ACC112 (cell line): Measurements from ENCODE around the gene CPXM1.

Experiments used
- H2AFZ ChIP-seq: fragments of 200-600 bp; sonication (generic); one replicate; pipeline ENCODE4 v1.6.0; 2017; ENCODE audit warnings: antibody characterized with exemption, low read length; ENCODE audit not compliant: unreplicated experiment
- H3K27ac ChIP-seq: fragments of 200-600 bp; sonication (generic); 2 replicates; pipeline ENCODE4 v1.5.1; 2014; ENCODE audit warnings: low read depth, mild to moderate bottlenecking, antibody characterized with exemption, low read length, moderate library complexity
- H3K27me3 ChIP-seq: fragments of 200-600 bp; sonication (generic); 2 replicates; pipeline ENCODE4 v1.6.1; 2014; ENCODE audit warnings: mild to moderate bottlenecking, antibody characterized with exemption, low read length, moderate library complexity, mixed read lengths; ENCODE audit not compliant: insufficient read depth
- H3K36me3 ChIP-seq: fragments of 200-600 bp; sonication (generic); 2 replicates; pipeline ENCODE4 v1.6.1; 2016; ENCODE audit warnings: mild to moderate bottlenecking, antibody characterized with exemption, low read length, moderate library complexity, mixed read lengths; ENCODE audit not compliant: insufficient read depth
- H3K4me1 ChIP-seq: fragments of 200-600 bp; sonication (generic); one replicate; pipeline ENCODE4 v1.6.1; 2016; ENCODE audit warnings: low read length, mixed read lengths; ENCODE audit not compliant: insufficient read depth, unreplicated experiment, control insufficient read depth
- H3K4me3 ChIP-seq: fragments of 200-600 bp; sonication (generic); 2 replicates; pipeline ENCODE4 v1.5.1; 2014; ENCODE audit warnings: mild to moderate bottlenecking, low read depth, low read length
- H3K79me2 ChIP-seq: fragments of 200-600 bp; sonication (generic); one replicate; pipeline ENCODE4 v1.6.0; 2016; ENCODE audit warnings: low read length; ENCODE audit not compliant: control insufficient read depth, unreplicated experiment, insufficient read depth

Gene CPXM1

DNA sequence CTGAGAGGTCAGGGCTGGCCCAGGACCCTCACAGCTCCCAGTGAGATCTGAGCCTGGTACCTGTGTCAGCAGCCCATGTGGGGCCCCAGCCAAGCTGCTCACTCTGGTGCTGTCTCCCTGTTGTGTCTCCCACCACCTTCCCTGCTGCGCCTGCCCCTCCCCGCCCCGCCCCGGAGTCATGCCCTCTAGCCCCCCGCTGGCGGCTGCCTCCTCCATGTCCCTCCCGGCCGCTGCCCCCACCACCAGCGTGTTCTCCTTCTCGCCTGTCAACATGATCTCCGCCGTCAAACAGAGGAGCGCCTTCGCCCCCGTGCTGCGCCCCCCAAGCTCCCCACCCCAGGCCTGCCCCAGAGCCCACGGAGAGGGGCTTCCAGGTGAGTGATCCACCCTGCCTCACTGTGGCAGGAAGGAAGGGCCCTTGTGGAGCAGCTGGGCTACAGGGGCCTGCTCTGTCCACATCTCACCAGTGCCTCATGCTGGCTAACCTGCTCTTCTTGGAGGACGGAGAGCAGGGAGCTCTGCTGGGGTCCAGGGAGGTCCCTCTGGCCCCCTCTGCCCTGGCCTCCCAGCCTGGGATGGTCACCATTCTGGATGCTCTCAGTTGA is 44.9 kb downstream of the CPXM1 start:
- Histone ChIP-seq H3K4me3 (no peak overlapping the region), H3K4me1 (no peaks in the 10 kb centered on the region), H3K27me3 (peaks cover 49% of the 10 kb centered on the region), H3K27ac (no peak overlapping the region), H2AFZ (no peak overlapping the region), H3K79me2 (no peaks in the 10 kb centered on the region), H3K36me3 (no peaks in the 10 kb centered on the region)

DNA sequence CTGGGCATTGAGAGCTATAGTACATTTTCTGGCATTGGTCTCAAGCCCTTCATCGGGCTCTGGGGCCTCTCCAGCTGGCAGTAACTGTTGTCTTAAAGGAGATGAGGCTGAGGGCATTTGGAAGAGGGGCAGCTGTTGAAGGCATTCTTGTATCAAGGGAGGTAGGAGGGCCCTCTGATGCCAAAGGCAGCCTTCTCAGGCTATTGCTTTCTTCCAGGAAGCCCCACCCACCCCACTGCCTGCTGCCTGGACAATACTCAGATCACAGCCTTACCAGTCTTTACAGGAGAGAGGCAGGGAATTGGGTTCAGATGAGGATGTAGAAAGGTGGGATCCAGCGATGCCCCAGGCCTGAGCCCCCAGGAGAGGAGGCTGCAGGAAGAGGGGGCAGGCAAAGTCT is 46.0 kb downstream of the CPXM1 start:
- no peaks in the 10 kb centered on the region for H3K79me2 ChIP-seq
- H3K27me3 ChIP-seq = peaks cover 61% of the 10 kb centered on the region
- H2AFZ ChIP-seq = no peak overlapping the region
- H3K27ac ChIP-seq = no peak overlapping the region
- H3K36me3 ChIP-seq = no peaks in the 10 kb centered on the region
- no peaks in the 10 kb centered on the region for H3K4me1 ChIP-seq
- H3K4me3 ChIP-seq = no peak overlapping the region

GRCh38 chr20:2753461-2754040 is 46.9 kb downstream of the CPXM1 start:
- Histone ChIP-seq H3K79me2 (no peaks in the 10 kb centered on the region), H2AFZ (no peak overlapping the region), H3K36me3 (no peaks in the 10 kb centered on the region), H3K27me3 (peaks cover 69% of the 10 kb centered on the region), H3K4me3 (no peak overlapping the region), H3K27ac (no peak overlapping the region), H3K4me1 (no peaks in the 10 kb centered on the region)

GRCh38 chr20:2752567-2753460 is 47.6 kb downstream of the CPXM1 start:
- H3K79me2 ChIP-seq = no peaks in the 10 kb centered on the region
- peaks cover 77% of the 10 kb centered on the region for H3K27me3 ChIP-seq
- H3K36me3 ChIP-seq = no peaks in the 10 kb centered on the region
- no peak overlapping the region for H3K27ac ChIP-seq
- H3K4me3 ChIP-seq = peak overlapping the region; percentile 69
- H2AFZ ChIP-seq = peak overlapping the region; percentile 73
- H3K4me1 ChIP-seq = no peaks in the 10 kb centered on the region

- peak overlapping the region; percentile 73 for H2AFZ ChIP-seq
These were observed 48.4 kb downstream of the CPXM1 start for GRCh38 chr20:2751878-2752566.

DNA sequence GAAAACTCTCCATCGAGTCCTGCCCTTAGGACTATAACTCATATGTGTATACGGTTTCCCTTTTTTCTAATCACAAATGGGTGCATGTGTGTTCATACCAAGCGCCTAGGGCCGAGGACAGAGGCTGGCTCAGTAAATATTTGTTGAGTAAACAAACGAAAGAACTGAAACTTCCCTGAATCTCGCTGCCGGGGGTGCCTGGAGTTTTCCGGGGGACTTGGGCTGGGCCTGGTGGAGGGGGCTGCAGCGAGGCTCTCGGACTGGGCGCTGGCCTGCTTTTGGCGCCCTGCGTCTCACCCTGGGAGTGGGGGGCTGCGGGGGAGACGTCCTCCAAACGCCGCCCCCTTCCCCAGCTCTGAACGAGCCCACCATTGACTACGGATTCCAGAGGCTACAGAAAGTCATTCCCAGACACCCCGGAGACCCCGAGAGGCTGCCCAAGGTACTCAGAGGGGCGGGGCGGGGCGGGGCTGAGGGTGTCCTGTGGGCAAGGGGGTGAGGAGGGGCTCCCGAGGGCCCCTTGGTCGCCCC is 49.0 kb downstream of the CPXM1 start:
- peaks cover 84% of the 10 kb centered on the region for H3K27me3 ChIP-seq
- H3K27ac ChIP-seq = no peak overlapping the region
- H2AFZ ChIP-seq = peak overlapping the region; percentile 73
- no peaks in the 10 kb centered on the region for H3K79me2 ChIP-seq
- no peaks in the 10 kb centered on the region for H3K4me1 ChIP-seq
- H3K36me3 ChIP-seq = no peaks in the 10 kb centered on the region
- peak overlapping the region; percentile 69 for H3K4me3 ChIP-seq

More at GRCh38 chr20:2751878-2752566, 48.4 kb downstream of the CPXM1 start:
- no peaks in the 10 kb centered on the region for H3K36me3 ChIP-seq
- no peaks in the 10 kb centered on the region for H3K79me2 ChIP-seq
- no peak overlapping the region for H3K27ac ChIP-seq
- H3K4me3 ChIP-seq = peak overlapping the region; percentile 69
- H3K27me3 ChIP-seq = peaks cover 84% of the 10 kb centered on the region
- no peaks in the 10 kb centered on the region for H3K4me1 ChIP-seq

GRCh38 chr20:2750491-2751251 is 49.8 kb downstream of the CPXM1 start:
- Histone ChIP-seq H3K4me3 (peak overlapping the region; percentile 69), H3K36me3 (no peaks in the 10 kb centered on the region), H3K27me3 (peaks cover 86% of the 10 kb centered on the region), H3K79me2 (no peaks in the 10 kb centered on the region), H2AFZ (no peak overlapping the region), H3K4me1 (no peaks in the 10 kb centered on the region), H3K27ac (no peak overlapping the region)

- H3K27ac ChIP-seq = no peak overlapping the region
- H3K4me1 ChIP-seq = no peaks in the 10 kb centered on the region
- H3K4me3 ChIP-seq = no peak overlapping the region
- no peaks in the 10 kb centered on the region for H3K79me2 ChIP-seq
- peaks cover 88% of the 10 kb centered on the region for H3K27me3 ChIP-seq
- no peaks in the 10 kb centered on the region for H3K36me3 ChIP-seq
- H2AFZ ChIP-seq = no peak overlapping the region
These were observed 50.4 kb downstream of the CPXM1 start for GRCh38 chr20:2749951-2750490.

- Histone ChIP-seq H3K27ac (no peak overlapping the region), H3K79me2 (no peaks in the 10 kb centered on the region), H2AFZ (no peak overlapping the region), H3K36me3 (no peaks in the 10 kb centered on the region), H3K4me3 (no peak overlapping the region), H3K27me3 (peaks cover 84% of the 10 kb centered on the region), H3K4me1 (no peaks in the 10 kb centered on the region)
These were observed 51.0 kb downstream of the CPXM1 start for GRCh38 chr20:2749343-2749950.
